GM19351 (cell line): ENCODE measurements around the gene MFSD6L.

Experiments used
- ATAC-seq: cut with Tn5 transposase; IDR thresholded peaks from one replicate; pipeline ENCODE4 v1.9.1; 2021; ENCODE audit warnings: mild to moderate bottlenecking, moderate library complexity; ENCODE audit not compliant: unreplicated experiment

MFSD6L gene, protein sequence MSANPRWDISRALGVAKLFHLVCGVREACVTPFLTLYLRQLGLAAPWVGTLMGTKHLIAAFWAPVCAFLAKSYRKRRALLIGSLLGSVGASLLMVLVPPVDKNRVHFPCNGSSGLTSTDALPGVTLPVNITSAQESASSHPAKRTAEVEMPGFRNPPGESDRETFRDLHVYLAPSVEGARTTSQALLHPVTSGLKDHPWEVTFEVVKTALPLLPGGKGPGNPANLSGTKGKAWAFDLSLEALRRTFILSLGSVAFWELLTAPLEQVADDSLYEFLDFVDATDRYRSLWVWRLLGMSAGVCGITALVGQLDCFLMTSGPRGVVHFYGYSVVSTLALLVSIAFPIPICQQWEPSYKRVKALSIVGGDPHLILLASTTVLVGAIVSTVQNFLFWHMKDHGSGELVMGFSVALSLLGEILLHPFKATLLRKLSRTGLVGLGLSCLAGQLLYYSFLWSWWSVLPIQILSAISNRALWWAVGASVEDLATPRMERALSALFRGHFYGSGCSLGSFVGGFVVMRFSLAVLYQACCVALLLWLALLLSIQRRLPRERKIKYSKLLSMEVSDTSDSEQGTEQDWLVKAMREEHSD

GRCh38 chr17:8798846-8799569 lies at the start of gene MFSD6L:
MFSD6L (minus strand) TSS chr17:8799365; CDS start chr17:8799120, 245 bp downstream.
- ATAC-seq, result no peak

GRCh38 chr17:8847891-8848290 lies 48.7 kb upstream of the MFSD6L start:
- no peak for ATAC-seq

DNA sequence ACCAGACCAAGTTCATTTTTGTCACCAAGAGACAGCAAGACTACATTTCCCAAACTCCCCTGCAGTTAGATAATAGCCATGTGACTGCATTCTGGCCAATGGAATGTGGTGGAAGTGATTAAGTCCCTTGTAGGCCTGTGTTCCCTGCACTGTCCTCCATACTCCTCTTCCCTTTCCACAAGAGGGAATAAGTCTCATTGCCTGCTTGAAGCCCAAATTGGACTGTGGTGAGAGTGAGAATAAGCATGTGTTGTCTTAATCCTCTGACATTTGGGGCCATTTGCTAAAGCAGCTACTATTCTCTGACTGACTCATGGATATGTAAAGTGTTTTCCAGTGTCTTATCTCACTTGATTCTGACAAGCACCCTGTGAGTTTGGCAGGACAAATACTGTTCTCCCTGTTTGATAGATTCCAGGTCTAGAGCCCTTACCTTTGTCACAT lies 47.6 kb upstream of the MFSD6L start:
- no peak for ATAC-seq

DNA sequence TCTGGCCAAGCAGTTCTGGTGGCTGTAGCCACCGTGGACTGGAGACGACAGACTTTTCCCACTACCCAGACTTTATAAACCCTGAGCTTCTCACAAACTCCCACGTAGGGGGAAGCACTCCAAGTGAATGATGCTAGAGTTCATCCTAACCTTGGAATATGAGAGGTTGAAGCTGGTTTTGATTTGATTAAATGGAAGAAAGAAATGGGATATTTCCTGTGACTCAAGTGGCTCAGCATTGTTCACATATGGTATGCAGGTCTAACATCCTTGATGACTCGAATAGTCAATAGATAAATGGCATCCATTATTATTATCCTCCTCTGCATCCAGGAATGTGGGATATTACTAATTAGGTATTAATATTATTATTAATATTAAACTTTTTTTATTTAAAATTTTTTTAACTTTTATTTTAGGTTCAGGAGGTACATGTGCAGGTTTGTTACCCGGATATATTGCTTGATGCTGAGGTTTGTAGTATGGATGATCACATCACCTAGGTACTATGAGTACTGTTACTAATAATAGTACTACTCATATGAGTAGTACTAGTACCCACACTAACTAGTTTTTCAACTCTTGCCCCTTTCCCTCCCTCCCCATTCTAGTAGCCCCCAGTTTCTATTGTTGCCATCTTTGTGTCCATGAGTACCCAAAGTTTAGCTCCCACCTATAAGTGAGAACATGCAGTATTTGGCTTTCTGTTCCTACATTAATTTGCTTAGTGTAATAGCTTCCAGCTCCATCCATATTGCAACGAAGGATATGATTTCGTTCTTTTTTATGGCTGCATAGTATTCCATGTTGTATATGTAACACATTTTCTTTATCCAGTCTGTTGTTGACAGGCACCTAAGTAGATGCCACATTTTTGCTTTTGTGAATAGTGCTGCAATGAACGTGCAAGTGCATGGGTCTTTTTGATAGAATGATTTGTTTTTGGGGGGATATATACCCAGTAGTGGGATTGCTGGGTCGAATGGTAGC lies 45.4 kb upstream of the MFSD6L start:
- no peak for ATAC-seq

DNA sequence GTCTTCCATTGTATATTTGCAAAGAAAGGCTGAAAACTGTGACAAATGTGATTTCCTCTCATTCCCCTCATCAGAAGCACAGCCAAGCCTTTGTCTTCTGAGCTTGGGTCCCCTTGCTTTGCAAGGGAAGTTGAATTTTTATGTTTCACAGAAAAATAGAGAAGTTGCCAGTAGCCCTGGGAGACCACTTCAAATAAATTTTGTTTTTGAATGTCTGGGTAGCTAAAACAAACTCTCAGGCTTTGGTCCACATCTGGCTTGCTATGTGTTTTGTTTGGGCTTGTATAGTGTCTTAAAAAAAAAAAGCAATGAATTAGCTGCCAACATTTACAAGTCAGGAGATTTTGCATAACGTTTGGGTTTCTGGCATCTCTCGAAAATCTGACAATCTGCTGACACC lies 44.2 kb upstream of the MFSD6L start:
- no peak for ATAC-seq

DNA sequence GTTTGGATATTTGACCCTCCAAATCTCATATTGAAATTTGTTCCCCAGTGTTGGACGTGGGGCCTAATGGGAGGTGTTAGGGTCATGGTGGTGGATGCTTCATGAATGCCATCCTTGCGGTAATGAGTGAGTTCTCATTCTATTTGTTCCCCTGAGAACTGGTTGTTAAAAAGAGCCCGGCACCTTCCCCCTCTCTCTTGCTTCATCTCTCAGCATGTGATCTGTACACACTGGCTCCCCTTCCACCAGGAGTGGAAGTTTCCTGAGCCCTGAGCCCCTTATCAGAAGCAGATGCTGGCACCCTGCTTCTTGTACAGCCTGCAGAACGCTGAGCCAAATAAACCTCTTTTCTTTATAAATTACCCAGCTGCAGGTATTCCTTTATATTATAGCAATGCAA lies 42.7 kb upstream of the MFSD6L start:
- ATAC-seq, result no peak

DNA sequence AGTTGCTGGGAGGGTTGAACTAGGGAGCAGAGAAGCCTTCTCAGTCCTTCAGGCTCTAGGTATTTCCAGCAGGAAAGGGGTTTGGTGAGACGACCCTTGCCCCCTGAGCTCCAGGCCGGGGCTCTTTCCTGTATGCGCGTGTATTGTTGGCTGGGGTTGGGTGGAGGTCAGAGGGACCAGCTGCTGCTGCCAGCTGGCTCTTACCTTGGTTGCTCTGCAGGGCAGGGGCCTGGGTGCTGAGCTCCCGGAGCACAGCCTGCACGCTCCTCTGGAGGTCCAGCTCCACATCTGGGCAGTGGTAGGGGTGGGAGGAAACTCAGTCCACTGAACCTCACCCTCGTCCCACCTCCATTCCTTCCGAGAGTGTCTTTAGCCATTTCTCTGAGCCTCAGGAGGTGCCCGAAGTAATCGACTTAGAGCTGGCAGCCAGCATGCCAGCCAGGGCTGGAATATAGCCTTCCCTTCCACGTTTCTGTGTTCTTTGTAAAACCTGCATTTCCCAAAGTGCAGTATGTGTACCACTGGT lies 40.3 kb upstream of the MFSD6L start:
- no peak for ATAC-seq

- ATAC-seq, result no peak
These were observed 39.5 kb upstream of the MFSD6L start for GRCh38 chr17:8838551-8839095.

DNA sequence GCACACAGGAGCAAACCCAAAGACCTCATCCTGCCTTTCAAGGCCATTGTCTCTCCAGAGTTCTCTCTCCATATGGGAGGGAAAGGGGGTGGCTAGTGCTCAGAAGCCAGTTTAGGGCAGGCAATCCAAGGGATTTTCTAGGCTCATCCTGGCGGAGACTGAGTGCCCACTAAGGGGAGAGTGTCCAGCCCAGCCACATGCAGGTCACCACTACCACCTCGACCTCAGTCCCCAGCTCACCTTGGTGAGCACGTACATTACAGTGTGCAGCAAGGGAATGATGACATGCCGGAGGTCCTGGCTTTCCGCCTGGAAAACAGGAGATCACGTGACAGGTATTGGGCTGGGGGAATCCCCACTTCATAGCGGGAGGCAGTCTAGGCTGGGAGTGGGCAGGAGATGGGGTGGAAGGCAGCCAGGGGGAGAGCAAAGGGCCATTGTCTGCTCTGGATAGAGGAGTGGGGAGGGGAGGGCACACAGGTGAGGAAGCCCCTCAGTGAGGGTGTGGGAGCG lies 38.5 kb upstream of the MFSD6L start:
- no peak for ATAC-seq

DNA sequence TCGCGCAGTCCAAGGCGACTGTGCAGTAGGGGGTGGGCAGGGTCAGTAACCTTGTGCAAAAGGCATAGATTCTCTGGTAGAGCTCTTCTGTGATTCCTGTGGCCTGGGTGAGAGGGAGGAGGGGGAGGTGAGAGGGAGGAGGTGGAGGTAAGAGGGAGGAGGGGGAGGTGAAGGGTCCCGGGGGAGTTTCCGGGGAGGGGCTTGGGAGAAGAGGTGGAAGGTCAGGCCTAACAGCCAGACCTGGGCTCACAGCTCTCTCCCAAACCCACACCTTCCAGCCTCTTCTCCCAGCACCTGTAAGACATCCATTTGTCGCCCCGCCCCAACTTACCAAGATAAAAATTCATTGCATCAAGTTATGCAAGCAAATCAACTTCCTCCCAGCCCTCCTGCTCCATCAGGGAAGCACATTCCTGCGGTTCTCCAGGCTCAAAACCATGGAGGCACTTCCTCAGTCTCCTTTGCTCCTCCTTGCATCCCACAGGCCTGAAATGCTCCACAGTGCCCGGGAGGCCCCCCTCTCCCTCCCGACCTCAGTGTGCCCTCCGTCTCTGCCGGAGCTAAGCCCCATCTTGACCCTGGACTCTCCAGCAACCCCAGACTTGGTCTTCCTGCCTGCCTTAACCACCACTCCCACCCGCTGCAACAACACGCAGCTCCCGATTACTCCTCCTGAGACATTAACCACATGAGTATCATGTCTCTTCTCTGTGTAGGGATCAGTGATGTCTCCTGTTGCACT lies 37.8 kb upstream of the MFSD6L start:
- no peak for ATAC-seq

DNA sequence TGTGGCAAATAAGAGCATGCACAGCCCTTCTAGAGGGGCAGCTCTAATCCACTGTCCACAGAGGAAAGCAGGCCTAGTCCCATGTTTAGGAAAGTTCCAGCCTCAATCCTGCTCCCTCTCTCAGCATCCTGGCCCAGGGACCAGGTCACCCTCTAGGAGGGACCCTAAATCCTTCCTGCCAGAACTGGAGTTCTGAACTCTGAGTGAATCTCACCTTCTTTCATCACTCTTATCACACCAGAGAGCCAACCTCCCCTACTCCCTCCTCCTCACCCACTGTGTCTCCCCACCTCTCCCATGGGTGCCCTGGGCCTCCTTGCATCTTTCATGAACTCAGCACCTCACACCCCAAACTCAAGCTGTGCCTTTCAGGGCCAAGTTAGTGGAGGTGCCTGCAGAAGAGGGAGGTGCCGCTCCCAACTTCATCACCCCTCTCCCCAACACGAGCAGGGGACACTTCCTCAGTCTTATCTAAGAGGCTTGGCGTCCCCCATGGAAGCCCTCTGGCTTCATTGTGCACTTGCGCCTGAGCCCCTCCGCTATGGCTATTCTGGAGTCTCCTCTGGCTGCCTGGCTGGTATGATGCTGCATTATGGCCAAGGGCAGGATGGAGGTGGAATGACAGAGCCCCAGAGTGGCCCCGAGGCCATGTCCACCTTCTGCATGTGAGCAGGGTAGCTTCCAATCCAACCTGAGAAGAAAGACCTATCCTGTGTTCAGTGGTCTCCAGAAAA lies 36.6 kb upstream of the MFSD6L start:
- no peak for ATAC-seq

GRCh38 chr17:8835106-8835505 lies 35.9 kb upstream of the MFSD6L start:
- no peak for ATAC-seq

- no peak for ATAC-seq
These were observed 33.7 kb upstream of the MFSD6L start for GRCh38 chr17:8832711-8833352.

- ATAC-seq, result no peak
These were observed 32.2 kb upstream of the MFSD6L start for GRCh38 chr17:8831234-8831849.

GRCh38 chr17:8830141-8830540 lies 31.0 kb upstream of the MFSD6L start:
- no peak for ATAC-seq

GRCh38 chr17:8829036-8829941 lies 30.1 kb upstream of the MFSD6L start:
- ATAC-seq, result no peak

- no peak for ATAC-seq
These were observed 29.3 kb upstream of the MFSD6L start for GRCh38 chr17:8828517-8828875.
